Measurements from ENCODE around the gene GOT1. TPM values are rescaled to one million over a fixed set of nuclear protein-coding genes. Genes with fewer than 3 reads are reported as not detected.

Gene GOT1
- total RNA-seq, 4 donors from 2014 or later = 19.3 to 57.3 (median 36.7) TPM

- Histone ChIP-seq H3K27me3 (no peaks in the 10 kb centered on the region), H3K4me1 (no peaks in the 10 kb centered on the region), H3K4me3 (replicated peaks in 1 of 3) (no peak overlapping the region), H3K36me3 (no peaks in the 10 kb centered on the region), H3K27ac (no peak overlapping the region), H3K9me3 (no peaks in the 10 kb centered on the region)
- 67 to 72% methylated on average over 3 of the region's 3 CpGs for WGBS, 2 donors
- DNase-seq = no peak
- intact Hi-C loops (cut with DNase I) = no loop called here
- TF ChIP-seq CTCF (IDR thresholded peaks at IDR 0.05) = no peak
- TF ChIP-seq POLR2A (IDR thresholded peaks at IDR 0.05) = no peak
Observed at GRCh38 chr10:99449023-99449422, 18.6 kb upstream of the GOT1 start.

- no peaks in the 10 kb centered on the region for H3K4me1 ChIP-seq
- TF ChIP-seq POLR2A (IDR thresholded peaks at IDR 0.05) = no peak
- no peak for TF ChIP-seq CTCF (IDR thresholded peaks at IDR 0.05)
- DNase-seq = no peak
- WGBS, 2 donors = 51 to 52% methylated on average over 16 of the region's 16 CpGs
- H3K9me3 ChIP-seq = no peaks in the 10 kb centered on the region
- H3K27ac ChIP-seq = no peak overlapping the region
- intact Hi-C loops (cut with DNase I) = no loop called here
- H3K36me3 ChIP-seq = no peaks in the 10 kb centered on the region
- H3K4me3 ChIP-seq (replicated peaks in 1 of 3) = no peak overlapping the region
- H3K27me3 ChIP-seq = no peaks in the 10 kb centered on the region
Observed at GRCh38 chr10:99444383-99445045, 14.1 kb upstream of the GOT1 start.

GRCh38 chr10:99443500-99443899, 13.1 kb upstream of the GOT1 start:
- Histone ChIP-seq H3K4me3 (replicated peaks in 1 of 3) (no peak overlapping the region), H3K36me3 (no peaks in the 10 kb centered on the region), H3K27me3 (no peaks in the 10 kb centered on the region), H3K27ac (no peak overlapping the region), H3K9me3 (no peaks in the 10 kb centered on the region), H3K4me1 (no peaks in the 10 kb centered on the region)
- intact Hi-C loops (cut with DNase I) = no loop called here
- DNase-seq = no peak
- TF ChIP-seq CTCF (IDR thresholded peaks at IDR 0.05) = no peak
- no peak for TF ChIP-seq POLR2A (IDR thresholded peaks at IDR 0.05)
- WGBS, 2 donors = 72 to 76% methylated on average over 3 of the region's 3 CpGs

GRCh38 chr10:99442394-99442793, 12.0 kb upstream of the GOT1 start:
- no peaks in the 10 kb centered on the region for H3K36me3 ChIP-seq
- DNase-seq = no peak
- no peaks in the 10 kb centered on the region for H3K4me1 ChIP-seq
- intact Hi-C loops (cut with DNase I) = no loop called here
- H3K27me3 ChIP-seq = no peaks in the 10 kb centered on the region
- no peak for TF ChIP-seq CTCF (IDR thresholded peaks at IDR 0.05)
- no peak for TF ChIP-seq POLR2A (IDR thresholded peaks at IDR 0.05)
- H3K4me3 ChIP-seq (replicated peaks in 1 of 3) = no peak overlapping the region
- no peak overlapping the region for H3K27ac ChIP-seq
- 84 to 87% methylated on average over 5 of the region's 5 CpGs for WGBS, 2 donors
- H3K9me3 ChIP-seq = no peaks in the 10 kb centered on the region

GRCh38 chr10:99438890-99439289, 8.5 kb upstream of the GOT1 start:
- intact Hi-C loops (cut with DNase I) = no loop called here
- no peaks in the 10 kb centered on the region for H3K9me3 ChIP-seq
- 96% methylated on average over 2 of the region's 2 CpGs for WGBS, 2 donors
- H3K4me3 ChIP-seq (replicated peaks in 1 of 3) = no peak overlapping the region
- H3K27me3 ChIP-seq = no peaks in the 10 kb centered on the region
- H3K4me1 ChIP-seq = peaks cover 0 to 3% of the 10 kb centered on the region in 2 donors
- no peaks in the 10 kb centered on the region for H3K36me3 ChIP-seq
- no peak for DNase-seq
- no peak for TF ChIP-seq CTCF (IDR thresholded peaks at IDR 0.05)
- no peak overlapping the region for H3K27ac ChIP-seq
